Vagina (tissue), 2 donors: Measurements from ENCODE around the gene ZCCHC7.
A peak's percentile ranks its signal among the peaks of the same experiment; 100 is the strongest.

Experiments
- CTCF ChIP-seq, 3 experiments: fragments of 450-650 bp in 2 of 3; fragments of 200-600 bp in 1 of 3; sonication (generic) in 1 of 3; IDR thresholded peaks; one replicate each; pipeline ENCODE4 v1.5.1; 2017 to 2019; ENCODE audit warnings: antibody characterized with exemption in 3 of 3, mild to moderate bottlenecking in 2 of 3, moderate library complexity in 2 of 3
- POLR2A ChIP-seq, 2 donors: fragments of 450-650 bp; IDR thresholded peaks; one replicate each; pipeline ENCODE4 v1.6.1; 2017; ENCODE audit warnings: antibody characterized with exemption in 2 of 2, mild to moderate bottlenecking in 2 of 2, moderate library complexity in 2 of 2
- POLR2AphosphoS5 ChIP-seq, 2 donors: sonication (generic); formaldehyde crosslinking; IDR thresholded peaks; one replicate each; pipeline ENCODE4 v1.9.0; 2017; ENCODE audit warnings: antibody characterized with exemption in 2 of 2, mild to moderate bottlenecking in 2 of 2, low read depth in 1 of 2; ENCODE audit not compliant: insufficient read depth in 1 of 2

GRCh38 chr9:37079370-37080164, 40.8 kb upstream of the ZCCHC7 start:
- no peak for TF ChIP-seq CTCF (IDR thresholded peaks at IDR 0.05)
- peak in 1 of 2 donors; percentile 48 for TF ChIP-seq POLR2A (IDR thresholded peaks at IDR 0.05)
- TF ChIP-seq POLR2AphosphoS5 (IDR thresholded peaks at IDR 0.05; ENCODE audit: insufficient read depth in 1 of 2, low read depth in 1 of 2): peak; percentile 78 to 91
